ENCODE measurements around the gene TCF7L2. TPM values are rescaled to one million over a fixed set of nuclear protein-coding genes. Genes with fewer than 3 reads are reported as not detected.

TCF7L2 gene
- total RNA-seq, 2 experiments from 2014 or later: 1.3 to 8.5 TPM

DNA sequence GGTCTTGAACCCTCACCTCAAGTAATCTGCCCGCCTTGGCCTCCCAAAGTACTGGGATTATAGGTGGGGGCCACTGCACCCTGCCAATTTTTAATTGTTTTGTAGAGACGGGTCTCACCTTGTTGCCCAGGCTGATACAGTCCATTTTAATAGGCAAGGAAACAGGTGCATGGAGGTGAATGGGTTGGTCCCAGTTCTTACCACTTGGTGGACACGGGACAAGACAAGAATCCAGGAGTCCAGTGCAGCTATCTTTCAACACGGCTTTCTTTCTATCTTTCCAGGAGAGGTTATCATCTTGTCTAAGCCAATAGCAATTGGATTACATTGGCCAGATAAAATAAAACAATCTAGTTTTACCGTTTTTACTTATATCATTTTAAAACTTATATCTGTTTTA, 23.8 kb downstream of the TCF7L2 start:
- no peak overlapping the region for H3K4me2 ChIP-seq (ENCODE audit: low read length)
- no peaks in the 10 kb centered on the region for H3K79me2 ChIP-seq (ENCODE audit: insufficient read depth, low read depth, low read length)
- H3K36me3 ChIP-seq (ENCODE audit: insufficient read depth, low read length): no peaks in the 10 kb centered on the region
- POLR2A ChIA-PET: interaction anchor here (0.8 kb wide), 1 partner anchor 19 kb away, joined by 3 read pairs; no protein-coding TSS in a partner anchor
- intact Hi-C loops (cut with micrococcal nuclease; ENCODE audit: unreplicated experiment): no loop called here
- no peaks in the 10 kb centered on the region for H3K9me3 ChIP-seq (ENCODE audit: low read length)
- CTCF ChIA-PET (ENCODE audit: unreplicated experiment): no interaction called here
- H4K20me1 ChIP-seq (ENCODE audit: insufficient read depth, low read length): no peaks in the 10 kb centered on the region; the same call in 1 of the 2 replicates
- no peak for DNase-seq (ENCODE audit: low spot score)
- no TSS peak for BruUV-seq (replicated peaks)
- no peaks in the 10 kb centered on the region for H3K4me1 ChIP-seq (ENCODE audit: insufficient read depth, low read length, poor library complexity, severe bottlenecking)
- no peaks in the 10 kb centered on the region for H3K9me2 ChIP-seq (ENCODE audit: insufficient read depth, low read length)
- H2AFZ ChIP-seq (ENCODE audit: low read length): no peak overlapping the region
- no peak for TF ChIP-seq EZH2phosphoT487 (IDR thresholded peaks at IDR 0.05; ENCODE audit: borderline replicate concordance, low read depth, low read length)
- TF ChIP-seq, protein P1, sequence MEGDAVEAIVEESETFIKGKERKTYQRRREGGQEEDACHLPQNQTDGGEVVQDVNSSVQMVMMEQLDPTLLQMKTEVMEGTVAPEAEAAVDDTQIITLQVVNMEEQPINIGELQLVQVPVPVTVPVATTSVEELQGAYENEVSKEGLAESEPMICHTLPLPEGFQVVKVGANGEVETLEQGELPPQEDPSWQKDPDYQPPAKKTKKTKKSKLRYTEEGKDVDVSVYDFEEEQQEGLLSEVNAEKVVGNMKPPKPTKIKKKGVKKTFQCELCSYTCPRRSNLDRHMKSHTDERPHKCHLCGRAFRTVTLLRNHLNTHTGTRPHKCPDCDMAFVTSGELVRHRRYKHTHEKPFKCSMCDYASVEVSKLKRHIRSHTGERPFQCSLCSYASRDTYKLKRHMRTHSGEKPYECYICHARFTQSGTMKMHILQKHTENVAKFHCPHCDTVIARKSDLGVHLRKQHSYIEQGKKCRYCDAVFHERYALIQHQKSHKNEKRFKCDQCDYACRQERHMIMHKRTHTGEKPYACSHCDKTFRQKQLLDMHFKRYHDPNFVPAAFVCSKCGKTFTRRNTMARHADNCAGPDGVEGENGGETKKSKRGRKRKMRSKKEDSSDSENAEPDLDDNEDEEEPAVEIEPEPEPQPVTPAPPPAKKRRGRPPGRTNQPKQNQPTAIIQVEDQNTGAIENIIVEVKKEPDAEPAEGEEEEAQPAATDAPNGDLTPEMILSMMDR (conservative IDR thresholded peaks at IDR 0.05; ENCODE audit: low read length): no peak
- H3K27ac ChIP-seq (ENCODE audit: low read depth, low read length, poor library complexity, severe bottlenecking): no peak overlapping the region
- no peak overlapping the region for H3K4me3 ChIP-seq (ENCODE audit: low read depth, low read length, poor library complexity, severe bottlenecking)

DNA sequence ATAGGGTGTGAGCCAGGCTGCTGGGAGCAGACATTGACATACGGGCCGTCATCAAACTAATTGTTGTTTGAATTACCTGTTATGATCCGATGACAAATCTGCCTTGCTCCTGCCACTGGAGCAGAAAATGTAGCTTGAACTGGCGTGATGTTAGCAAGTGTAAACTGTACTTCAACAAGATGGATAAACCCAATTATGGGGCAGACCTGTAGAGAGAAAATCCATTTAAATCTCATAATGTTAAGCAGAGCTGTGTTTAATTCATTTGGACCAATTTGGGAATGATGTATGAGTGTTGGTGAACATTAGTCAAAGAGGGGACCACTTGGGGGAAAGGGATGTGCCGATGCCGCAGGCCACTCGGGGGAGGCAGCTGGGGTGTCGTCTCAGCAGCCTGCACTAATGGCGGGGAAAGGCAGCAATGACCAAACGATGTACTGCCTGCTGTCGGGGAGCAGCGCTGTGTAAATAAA, 27.4 kb downstream of the TCF7L2 start:
- H4K20me1 ChIP-seq (ENCODE audit: insufficient read depth, low read length): peaks cover 7% of the 10 kb centered on the region
- H2AFZ ChIP-seq (ENCODE audit: low read length): no peak overlapping the region
- H3K4me2 ChIP-seq (ENCODE audit: low read length): no peak overlapping the region
- no peak overlapping the region for H3K4me3 ChIP-seq (ENCODE audit: low read depth, low read length, poor library complexity, severe bottlenecking)
- no peaks in the 10 kb centered on the region for H3K9me2 ChIP-seq (ENCODE audit: insufficient read depth, low read length)
- H3K79me2 ChIP-seq (ENCODE audit: insufficient read depth, low read depth, low read length): no peaks in the 10 kb centered on the region
- CTCF ChIA-PET (ENCODE audit: unreplicated experiment): no interaction called here
- no peak overlapping the region for H3K27ac ChIP-seq (ENCODE audit: low read depth, low read length, poor library complexity, severe bottlenecking)
- no peak for TF ChIP-seq EZH2phosphoT487 (IDR thresholded peaks at IDR 0.05; ENCODE audit: borderline replicate concordance, low read depth, low read length)
- TF ChIP-seq, protein P1 (conservative IDR thresholded peaks at IDR 0.05; ENCODE audit: low read length): no peak
- no peaks in the 10 kb centered on the region for H3K9me3 ChIP-seq (ENCODE audit: low read length)
- no peak for DNase-seq (ENCODE audit: low spot score)
- BruUV-seq (replicated peaks): no TSS peak
- peaks cover 18% of the 10 kb centered on the region for H3K4me1 ChIP-seq (ENCODE audit: insufficient read depth, low read length, poor library complexity, severe bottlenecking)
- H3K36me3 ChIP-seq (ENCODE audit: insufficient read depth, low read length): no peaks in the 10 kb centered on the region
- POLR2A ChIA-PET: interaction anchor here (1.1 kb wide), 1 partner anchor 48 kb away, joined by 3 read pairs; no protein-coding TSS in a partner anchor
- intact Hi-C loops (cut with micrococcal nuclease; ENCODE audit: unreplicated experiment): no loop called here

DNA sequence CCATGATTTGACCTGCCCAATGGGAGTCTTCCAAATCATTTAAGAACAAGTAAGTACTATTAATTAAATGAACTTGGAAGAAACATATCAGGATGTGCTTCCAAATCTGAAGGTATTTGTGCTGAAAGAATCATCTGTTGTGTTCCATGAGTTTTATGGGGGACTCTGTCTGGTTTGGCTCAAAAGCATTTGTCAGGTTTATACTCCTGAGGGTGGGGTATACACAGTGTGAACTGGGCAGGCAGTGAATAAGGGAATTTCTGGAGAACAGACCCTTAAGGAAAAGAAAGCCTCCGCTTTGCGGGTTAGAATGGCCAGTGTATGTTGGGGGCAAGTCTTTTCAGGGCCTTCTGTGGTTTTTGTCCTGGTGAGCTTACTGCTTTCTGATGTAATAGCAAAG, 29.9 kb downstream of the TCF7L2 start:
- Histone ChIP-seq H3K4me3 (ENCODE audit: low read depth, low read length, poor library complexity, severe bottlenecking) (no peak overlapping the region), H3K4me2 (ENCODE audit: low read length) (no peak overlapping the region), H3K36me3 (ENCODE audit: insufficient read depth, low read length) (no peaks in the 10 kb centered on the region), H2AFZ (ENCODE audit: low read length) (no peak overlapping the region), H4K20me1 (ENCODE audit: insufficient read depth, low read length) (peaks cover 7% of the 10 kb centered on the region), H3K9me2 (ENCODE audit: insufficient read depth, low read length) (no peaks in the 10 kb centered on the region), H3K4me1 (ENCODE audit: insufficient read depth, low read length, poor library complexity, severe bottlenecking) (peaks cover 18% of the 10 kb centered on the region), H3K27ac (ENCODE audit: low read depth, low read length, poor library complexity, severe bottlenecking) (no peak overlapping the region), H3K79me2 (ENCODE audit: insufficient read depth, low read depth, low read length) (no peaks in the 10 kb centered on the region), H3K9me3 (ENCODE audit: low read length) (no peaks in the 10 kb centered on the region)
- ChIA-PET POLR2A (interaction anchor here (0.6 kb wide), 2 partner anchors 172 to 469 kb away, joined by 3 to 4 read pairs; no protein-coding TSS in a partner anchor), CTCF (ENCODE audit: unreplicated experiment) (no interaction called here)
- TF ChIP-seq, protein P1 (conservative IDR thresholded peaks at IDR 0.05; ENCODE audit: low read length): no peak
- intact Hi-C loops (cut with micrococcal nuclease; ENCODE audit: unreplicated experiment): no loop called here
- DNase-seq (ENCODE audit: low spot score): no peak
- no TSS peak for BruUV-seq (replicated peaks)
